KOPT-K1 (cell line): ENCODE results near the gene KDM4B.
A peak's percentile ranks its signal among the peaks of the same experiment; 100 is the strongest.

Experiments used
- H3K27ac ChIP-seq: fragments of 200-600 bp; sonication (generic); 2 replicates; pipeline ENCODE4 v1.5.1; 2016; ENCODE audit warnings: antibody characterized with exemption, mild to moderate bottlenecking, low read depth, low read length; ENCODE audit not compliant: poor library complexity, severe bottlenecking
- H3K36me3 ChIP-seq: fragments of 200-600 bp; sonication (generic); 2 replicates; pipeline ENCODE4 v1.5.1; 2017; ENCODE audit warnings: antibody characterized with exemption, mild to moderate bottlenecking, low read length, moderate library complexity; ENCODE audit not compliant: insufficient read depth
- H3K9me3 ChIP-seq: fragments of 200-600 bp; sonication (generic); 2 replicates; pipeline ENCODE4 v1.5.1; 2017; ENCODE audit warnings: antibody characterized with exemption, low read length, mild to moderate bottlenecking; ENCODE audit not compliant: insufficient read depth, poor library complexity, severe bottlenecking

The KDM4B gene

DNA sequence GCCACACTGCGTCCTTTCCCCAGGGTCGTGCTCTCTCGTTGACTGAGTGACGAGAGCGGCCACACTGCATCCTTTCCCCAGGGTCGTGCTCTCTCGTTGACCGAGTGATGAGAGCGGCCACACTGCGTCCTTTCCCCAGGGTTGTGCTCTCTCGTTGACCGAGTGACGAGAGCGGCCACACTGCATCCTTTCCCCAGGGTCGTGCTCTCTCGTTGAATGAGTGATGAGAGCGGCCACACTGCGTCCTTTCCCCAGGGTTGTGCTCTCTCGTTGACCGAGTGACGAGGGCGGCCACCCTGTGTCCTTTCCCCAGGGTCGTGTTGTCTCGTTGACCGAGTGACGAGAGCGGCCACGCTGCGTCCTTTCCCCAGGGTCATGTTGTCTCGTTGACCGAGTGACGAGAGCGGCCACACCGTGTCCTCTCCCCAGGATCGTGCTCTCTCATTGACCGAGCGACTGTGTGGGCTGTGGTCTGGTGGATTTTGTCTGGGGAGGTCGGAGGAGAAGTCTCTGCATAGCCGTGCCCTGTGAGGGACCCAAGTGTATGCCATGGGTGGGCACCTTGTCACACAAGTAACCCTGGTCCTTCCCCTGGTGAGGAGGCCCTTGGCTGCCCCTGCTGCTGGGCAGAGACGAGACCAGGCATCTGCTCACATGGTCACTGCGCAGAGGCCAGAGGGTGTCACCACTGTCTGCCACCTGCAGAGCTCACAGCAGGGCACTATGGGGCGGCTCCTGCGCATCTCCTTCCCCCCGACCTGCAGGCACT lies 107.7 kb downstream of the KDM4B start:
- Histone ChIP-seq H3K27ac (no peak overlapping the region), H3K9me3 (no peaks in the 10 kb centered on the region), H3K36me3 (peaks cover 39% of the 10 kb centered on the region)

DNA sequence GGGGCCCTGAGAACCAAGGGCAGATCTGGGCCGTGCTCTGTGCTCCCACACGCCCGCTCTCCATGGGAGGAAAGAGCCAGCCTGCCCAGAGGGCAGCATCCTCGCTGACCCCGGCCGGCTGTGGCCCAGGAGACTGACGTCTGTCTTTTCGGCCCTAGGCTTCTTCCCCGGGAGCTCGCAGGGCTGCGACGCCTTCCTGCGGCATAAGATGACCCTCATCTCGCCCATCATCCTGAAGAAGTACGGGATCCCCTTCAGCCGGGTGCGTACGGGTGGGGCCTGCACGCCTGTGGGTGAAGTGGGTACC lies 108.2 kb downstream of the KDM4B start:
- H3K9me3 ChIP-seq, result no peaks in the 10 kb centered on the region
- H3K36me3 ChIP-seq, result peaks cover 45% of the 10 kb centered on the region
- H3K27ac ChIP-seq, result no peak overlapping the region

GRCh38 chr19:5078182-5078581 lies 109.3 kb downstream of the KDM4B start:
- H3K36me3 ChIP-seq, result peaks cover 50% of the 10 kb centered on the region
- H3K9me3 ChIP-seq, result no peaks in the 10 kb centered on the region
- no peak overlapping the region for H3K27ac ChIP-seq

DNA sequence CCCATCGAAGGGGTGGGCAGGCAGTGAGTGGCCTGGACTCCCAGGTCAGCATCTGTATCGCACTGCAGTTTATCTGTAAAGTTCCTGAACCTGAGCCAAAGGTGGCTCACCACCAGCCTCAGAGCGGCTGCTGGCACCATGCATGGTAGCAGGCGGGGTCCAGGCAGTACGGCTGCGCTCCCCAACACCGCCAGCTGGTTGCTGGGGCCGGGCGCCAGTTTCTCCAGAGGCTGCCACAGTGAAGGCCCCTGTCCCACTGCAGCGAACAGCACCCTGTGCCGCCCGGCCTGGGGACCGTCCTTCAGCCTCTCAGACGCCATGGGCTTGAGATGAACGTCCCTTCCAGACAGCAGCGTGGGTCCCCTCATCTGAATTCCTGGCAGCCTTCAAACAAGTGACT lies 109.8 kb downstream of the KDM4B start:
- Histone ChIP-seq H3K9me3 (no peaks in the 10 kb centered on the region), H3K27ac (no peak overlapping the region), H3K36me3 (peaks cover 50% of the 10 kb centered on the region)

GRCh38 chr19:5079071-5079774 lies 110.3 kb downstream of the KDM4B start:
- no peaks in the 10 kb centered on the region for H3K9me3 ChIP-seq
- H3K36me3 ChIP-seq, result peaks cover 50% of the 10 kb centered on the region
- H3K27ac ChIP-seq, result no peak overlapping the region

DNA sequence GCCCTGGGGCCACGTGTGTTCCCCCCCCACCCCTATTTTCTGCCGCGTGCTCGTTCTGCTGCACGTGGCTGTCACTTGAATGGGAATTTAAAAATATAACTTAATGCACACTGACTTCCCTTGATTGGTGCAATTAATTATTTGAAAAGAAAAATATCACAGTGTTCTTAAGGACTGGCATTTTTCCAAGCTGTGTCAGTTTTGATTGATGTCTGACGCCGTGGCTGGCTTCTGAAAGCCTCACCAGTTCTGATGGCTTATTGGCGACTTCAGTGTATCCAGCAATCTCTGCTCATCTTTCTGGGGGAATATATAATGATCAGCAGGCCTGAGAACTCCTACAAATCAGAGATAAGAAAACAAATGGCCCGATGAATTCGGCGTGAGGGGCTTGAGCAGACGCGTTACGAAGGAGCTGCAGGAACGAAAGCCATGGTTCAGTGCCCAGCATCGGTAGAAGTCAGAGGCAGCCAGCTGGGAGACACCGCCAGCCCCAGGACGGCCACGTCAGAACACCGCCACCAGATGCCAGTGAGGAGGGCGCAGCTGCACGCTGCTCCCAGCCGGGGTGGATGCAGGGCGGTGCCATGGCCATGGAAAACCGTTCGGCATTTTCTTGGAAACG lies 111.2 kb downstream of the KDM4B start:
- Histone ChIP-seq H3K27ac (no peak overlapping the region), H3K36me3 (peaks cover 51% of the 10 kb centered on the region), H3K9me3 (no peaks in the 10 kb centered on the region)

DNA sequence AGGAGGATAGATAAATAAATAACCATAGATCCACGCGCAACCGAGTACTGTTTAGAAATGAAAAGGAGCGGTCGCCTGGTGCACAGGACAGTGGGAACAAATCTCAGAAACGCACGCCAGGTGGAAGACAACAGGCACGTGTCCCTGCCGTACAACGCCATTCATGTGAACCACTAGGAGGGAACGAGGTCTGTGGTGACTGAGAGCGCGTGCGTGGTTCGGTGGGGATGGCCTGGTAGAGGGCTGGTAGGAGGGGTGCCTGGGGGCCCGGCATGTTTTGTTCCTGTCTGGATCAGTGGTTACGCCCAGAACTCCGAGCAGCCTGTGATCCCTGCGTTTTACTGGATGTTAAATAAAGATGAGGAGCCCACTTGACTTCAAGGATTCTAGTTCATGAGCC lies 111.9 kb downstream of the KDM4B start:
- no peaks in the 10 kb centered on the region for H3K9me3 ChIP-seq

DNA sequence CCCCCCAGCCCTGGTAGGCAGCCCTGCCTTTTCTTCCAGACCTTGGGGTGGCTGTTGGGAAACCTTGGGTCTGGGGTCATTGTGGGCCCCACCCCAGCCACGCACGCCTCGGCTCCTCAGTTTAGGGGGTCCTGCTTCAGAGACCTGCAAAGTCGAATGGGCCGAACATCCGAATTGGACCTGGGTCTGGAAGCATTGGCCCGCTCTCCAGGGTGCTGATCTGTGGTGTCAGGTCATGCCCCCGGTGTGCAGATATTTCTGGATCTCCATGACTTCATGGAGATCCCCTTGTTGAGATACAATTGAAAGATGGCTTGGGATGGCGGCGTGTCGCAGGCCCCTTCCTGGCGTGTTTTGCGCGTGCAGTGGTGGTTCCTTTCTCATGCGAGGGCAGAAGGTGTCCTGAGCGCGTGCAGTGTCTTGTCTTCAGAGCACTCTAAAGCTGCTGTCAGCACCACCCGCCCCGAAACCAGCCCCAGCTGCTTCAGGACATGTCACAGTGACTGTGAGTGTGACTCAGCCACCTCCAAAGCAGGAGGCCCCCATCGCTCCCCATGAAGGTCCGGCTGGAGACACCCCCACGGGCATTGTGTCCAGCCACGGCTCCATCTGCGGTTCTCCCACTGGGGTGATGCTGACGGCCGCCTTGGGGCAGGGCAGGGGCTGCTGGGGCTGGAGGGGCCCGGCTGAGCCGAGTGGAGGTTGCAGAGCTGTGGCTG lies 112.7 kb downstream of the KDM4B start:
- Histone ChIP-seq H3K27ac (no peak overlapping the region), H3K9me3 (no peaks in the 10 kb centered on the region), H3K36me3 (peaks cover 57% of the 10 kb centered on the region)

More for the DNA sequence above, 111.9 kb downstream of the KDM4B start:
- H3K27ac ChIP-seq, result no peak overlapping the region
- H3K36me3 ChIP-seq, result peaks cover 54% of the 10 kb centered on the region

GRCh38 chr19:5083547-5083965 lies 114.6 kb downstream of the KDM4B start:
- Histone ChIP-seq H3K36me3 (peaks cover 65% of the 10 kb centered on the region), H3K9me3 (no peaks in the 10 kb centered on the region), H3K27ac (no peak overlapping the region)

GRCh38 chr19:5085566-5085965 lies 116.7 kb downstream of the KDM4B start:
- Histone ChIP-seq H3K9me3 (no peaks in the 10 kb centered on the region), H3K36me3 (peaks cover 46% of the 10 kb centered on the region), H3K27ac (no peak overlapping the region)

GRCh38 chr19:5086230-5086629 lies 117.3 kb downstream of the KDM4B start:
- Histone ChIP-seq H3K36me3 (peaks cover 40% of the 10 kb centered on the region), H3K9me3 (no peaks in the 10 kb centered on the region), H3K27ac (no peak overlapping the region)

DNA sequence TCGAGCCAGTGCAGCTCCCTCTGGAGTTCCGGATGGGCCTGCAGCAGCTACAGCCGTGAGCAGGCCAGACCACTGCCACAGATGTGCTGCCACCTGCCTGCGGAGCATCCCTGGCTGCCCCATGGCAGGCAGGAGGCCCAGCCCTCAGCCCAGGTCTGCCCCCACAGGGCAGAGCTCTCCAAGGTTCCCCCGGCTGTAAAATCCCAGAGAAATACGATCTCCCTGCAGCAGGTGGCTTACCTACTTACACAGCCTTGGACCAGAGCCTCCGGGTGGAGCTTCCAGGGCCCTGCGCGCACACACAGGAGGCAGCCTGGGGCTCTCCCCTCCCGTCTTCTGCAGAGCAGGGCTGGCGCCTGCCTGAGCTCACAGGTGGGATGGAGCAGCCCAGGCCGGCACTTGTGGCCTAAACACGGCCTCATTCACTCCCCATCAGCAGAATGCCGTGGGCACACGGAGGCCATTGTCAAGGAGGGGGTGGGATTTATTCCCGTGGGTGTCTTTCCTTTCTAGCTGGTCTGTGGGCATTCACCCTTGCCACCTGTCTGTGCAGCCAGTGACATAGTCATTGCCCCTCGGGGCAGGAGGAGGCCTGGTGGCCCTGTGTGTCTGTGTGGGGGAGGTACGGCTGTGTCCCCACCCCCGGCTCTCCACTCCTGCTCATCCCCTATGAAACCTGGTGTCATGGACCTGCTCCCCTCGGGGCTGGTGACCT lies 118.0 kb downstream of the KDM4B start:
- Histone ChIP-seq H3K9me3 (no peaks in the 10 kb centered on the region), H3K27ac (no peak overlapping the region), H3K36me3 (peaks cover 33% of the 10 kb centered on the region; the same call in 1 of the 2 replicates)

GRCh38 chr19:5089283-5089682 lies 120.4 kb downstream of the KDM4B start:
- Histone ChIP-seq H3K36me3 (peaks cover 25% of the 10 kb centered on the region; the same call in 1 of the 2 replicates), H3K27ac (no peak overlapping the region)

DNA sequence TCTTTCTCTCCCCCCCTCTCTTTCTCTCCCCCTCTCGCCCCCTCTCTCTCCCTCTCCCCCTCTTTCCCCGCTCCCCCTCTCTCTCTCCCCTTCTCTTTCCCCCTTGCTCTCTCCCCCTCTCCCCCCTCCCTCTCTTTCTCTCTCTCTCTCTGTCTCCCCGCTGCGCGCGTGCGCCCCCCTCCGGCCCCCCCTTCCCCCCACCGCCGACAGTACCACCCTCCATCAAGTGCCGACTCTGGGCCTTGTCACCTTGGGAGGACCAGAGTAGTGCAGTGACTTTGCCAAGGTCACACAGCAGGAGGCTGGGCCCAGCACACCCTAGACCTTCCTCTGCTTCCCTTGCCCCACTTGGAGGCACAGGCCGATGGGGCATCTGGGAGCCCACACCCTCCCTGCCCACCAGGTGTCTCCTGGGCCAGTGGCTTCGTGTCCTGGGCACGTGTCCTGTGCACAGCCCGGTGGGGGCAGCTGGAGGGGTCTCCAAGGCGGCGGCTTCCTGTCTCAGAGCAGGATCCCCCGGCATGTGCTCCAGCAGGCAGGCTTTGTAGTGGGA lies 121.6 kb downstream of the KDM4B start:
- peaks cover 21% of the 10 kb centered on the region; the same call in 1 of the 2 replicates for H3K36me3 ChIP-seq
- no peaks in the 10 kb centered on the region for H3K9me3 ChIP-seq
- H3K27ac ChIP-seq, result peak overlapping the region; percentile 5

More at GRCh38 chr19:5089283-5089682, 120.4 kb downstream of the KDM4B start:
- no peaks in the 10 kb centered on the region for H3K9me3 ChIP-seq
